Middle frontal gyrus (tissue), 1 donor: ENCODE measurements around the gene OR1L8.
"Not testable (repeated sequence)": the region's sequence is repeated elsewhere in the genome, so short reads cannot be mapped to it uniquely, and the experiment has no call there.

Source experiments
- DNase-seq: peaks from one replicate; pipeline ENCODE4 v3.0.0-alpha.2; 2015; ENCODE audit warnings: low spot score; ENCODE audit errors: extremely low spot score

The OR1L8 gene, protein sequence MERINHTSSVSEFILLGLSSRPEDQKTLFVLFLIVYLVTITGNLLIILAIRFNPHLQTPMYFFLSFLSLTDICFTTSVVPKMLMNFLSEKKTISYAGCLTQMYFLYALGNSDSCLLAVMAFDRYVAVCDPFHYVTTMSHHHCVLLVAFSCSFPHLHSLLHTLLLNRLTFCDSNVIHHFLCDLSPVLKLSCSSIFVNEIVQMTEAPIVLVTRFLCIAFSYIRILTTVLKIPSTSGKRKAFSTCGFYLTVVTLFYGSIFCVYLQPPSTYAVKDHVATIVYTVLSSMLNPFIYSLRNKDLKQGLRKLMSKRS

GRCh38 chr9:122583284-122583683, at the start of gene OR1L8:
OR1L8 (minus strand) TSS chr9:122583384; CDS start chr9:122568477, 14,907 bp downstream.
- DNase-seq: not testable (repeated sequence)

- no peak for DNase-seq
These were observed 36.8 kb upstream of the OR1L8 start for GRCh38 chr9:122619996-122620395.

- no peak for DNase-seq
These were observed 31.2 kb upstream of the OR1L8 start, which contains the start of gene OR1Q1 for GRCh38 chr9:122614362-122614761. OR1Q1 (plus strand) TSS chr9:122614738; CDS start chr9:122614738, 0 bp downstream.

- no peak for DNase-seq
These were observed 26.6 kb upstream of the OR1L8 start for GRCh38 chr9:122609804-122610203.

DNA sequence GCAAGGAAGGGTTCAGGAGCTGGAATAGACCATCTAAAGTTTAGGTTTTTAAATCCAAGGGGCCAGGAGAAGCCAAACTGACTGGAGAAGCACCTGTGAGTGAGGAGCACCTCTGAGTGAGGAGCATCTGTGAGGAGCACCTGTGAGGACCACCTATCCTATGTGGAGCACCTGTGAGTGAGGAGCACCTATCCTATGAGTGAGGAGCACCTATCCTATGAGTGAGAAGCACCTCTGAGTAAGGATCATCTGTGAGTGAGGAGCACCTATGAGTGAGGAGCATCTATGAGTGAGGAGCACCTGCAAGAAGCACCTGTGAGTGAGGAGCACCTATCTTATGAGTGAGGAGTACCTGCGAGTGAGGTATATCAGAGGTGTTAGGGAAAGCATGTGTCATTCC, 23.4 kb upstream of the OR1L8 start:
- no peak for DNase-seq

- DNase-seq: no peak
These were observed 22.5 kb upstream of the OR1L8 start for GRCh38 chr9:122605691-122606090.

DNA sequence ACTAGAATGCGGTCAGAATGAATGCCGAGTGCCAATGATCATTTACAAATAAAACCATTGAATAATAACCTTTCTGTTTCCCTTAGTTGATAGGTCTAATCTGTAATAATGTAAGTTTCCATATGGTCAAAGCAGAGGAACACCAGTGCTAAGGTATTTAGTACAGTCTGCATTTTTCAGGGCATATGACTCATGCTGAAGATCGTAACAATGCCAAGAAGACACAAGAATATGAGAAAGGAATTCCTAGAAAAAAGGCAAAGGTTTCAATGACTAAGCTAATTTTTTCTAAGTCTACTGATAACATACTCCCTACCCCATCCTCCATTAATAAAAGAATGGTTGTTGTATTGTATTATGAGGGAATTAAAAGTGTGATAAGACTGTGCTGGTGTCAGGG, 2.8 kb downstream of the OR1L8 start:
- DNase-seq: no peak

DNA sequence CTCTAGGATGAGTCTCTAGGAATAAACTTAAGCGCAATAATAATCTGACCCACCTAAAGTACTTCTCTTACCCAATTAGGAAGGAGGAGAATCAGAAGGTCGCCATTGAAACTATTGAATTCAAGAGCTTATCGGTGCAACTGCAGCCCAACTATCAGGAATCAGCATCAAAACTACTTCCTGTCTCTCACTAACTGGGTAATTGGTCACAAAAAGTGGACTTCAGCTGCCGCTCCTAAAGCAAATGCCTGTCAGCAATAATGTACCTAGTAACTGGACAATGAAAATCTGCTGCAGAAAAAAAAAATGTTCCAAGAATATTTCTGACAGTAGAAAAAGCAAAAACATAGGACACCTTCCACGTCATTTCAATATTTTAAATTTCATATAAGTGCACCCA, 3.3 kb downstream of the OR1L8 start:
- DNase-seq: no peak

DNA sequence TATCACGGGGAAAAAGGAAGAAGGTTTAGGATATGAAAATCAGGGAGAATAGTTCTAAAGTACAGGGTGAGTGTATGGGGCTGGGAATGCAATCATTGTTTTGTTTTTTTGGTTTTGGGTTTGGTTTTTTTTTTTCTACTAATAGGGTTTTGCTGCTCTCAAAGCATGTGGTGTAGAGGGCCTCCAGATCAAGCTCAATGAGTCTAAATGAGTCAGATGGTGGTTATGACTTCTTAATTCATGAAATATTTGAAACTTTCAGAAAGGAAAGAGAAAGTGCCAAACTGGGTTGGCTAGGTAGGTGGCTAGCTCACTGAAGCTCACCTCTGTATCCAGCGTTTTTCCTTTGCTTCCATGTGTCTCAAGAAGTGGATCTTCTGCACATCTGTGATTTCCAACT, 10.7 kb downstream of the OR1L8 start:
- DNase-seq: no peak

DNA sequence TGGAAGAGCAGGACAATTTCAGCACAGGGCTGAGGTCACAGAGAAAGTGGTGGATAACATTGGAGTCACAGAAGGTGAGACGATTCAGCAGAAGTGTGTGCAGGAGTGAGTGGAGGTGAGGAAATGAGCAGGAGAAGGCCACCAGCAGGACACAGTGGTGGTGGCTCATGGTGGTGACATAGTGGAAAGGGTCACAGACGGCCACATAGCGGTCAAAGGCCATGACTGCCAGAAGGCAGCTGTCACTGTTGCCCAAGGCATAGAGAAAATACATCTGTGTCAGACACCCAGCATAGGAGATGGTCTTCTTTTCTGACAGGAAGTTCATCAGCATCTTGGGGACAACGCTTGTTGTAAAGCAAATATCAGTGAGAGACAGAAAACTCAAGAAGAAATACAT, 15.3 kb downstream of the OR1L8 start:
- no peak for DNase-seq

DNA sequence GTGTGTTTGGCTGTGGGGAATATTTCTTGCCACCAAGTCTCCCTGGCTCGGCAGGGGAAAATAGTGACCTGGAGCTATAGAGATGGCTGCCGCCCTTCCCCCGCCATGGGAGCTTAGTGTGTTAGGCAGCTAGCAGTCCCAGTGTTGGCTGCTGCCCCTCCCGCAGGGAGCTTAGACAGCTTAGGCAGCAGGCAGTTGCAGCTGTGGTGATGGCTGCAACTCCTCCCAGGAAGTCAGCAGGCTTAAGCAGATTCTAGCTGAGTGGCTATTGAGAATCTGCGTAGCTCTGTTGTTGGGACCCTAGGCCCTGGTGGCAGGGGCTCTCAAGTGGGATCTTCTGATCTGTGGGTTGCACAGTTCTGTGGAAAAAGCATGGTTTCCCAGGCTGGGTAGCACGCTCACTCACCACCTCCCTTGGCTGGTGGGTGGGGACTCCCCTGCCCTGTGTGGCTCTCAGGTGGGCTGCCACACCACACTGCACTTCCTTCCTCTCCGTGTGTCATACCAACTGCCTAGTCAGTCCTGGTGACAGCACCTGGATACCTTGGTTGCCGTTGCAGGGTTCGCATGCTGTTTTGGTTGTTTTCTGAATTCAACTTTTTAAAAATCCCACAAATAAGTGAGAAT, 20.9 kb downstream of the OR1L8 start:
- DNase-seq: no peak

- DNase-seq: no peak
These were observed 21.7 kb downstream of the OR1L8 start for GRCh38 chr9:122561446-122561845.

DNA sequence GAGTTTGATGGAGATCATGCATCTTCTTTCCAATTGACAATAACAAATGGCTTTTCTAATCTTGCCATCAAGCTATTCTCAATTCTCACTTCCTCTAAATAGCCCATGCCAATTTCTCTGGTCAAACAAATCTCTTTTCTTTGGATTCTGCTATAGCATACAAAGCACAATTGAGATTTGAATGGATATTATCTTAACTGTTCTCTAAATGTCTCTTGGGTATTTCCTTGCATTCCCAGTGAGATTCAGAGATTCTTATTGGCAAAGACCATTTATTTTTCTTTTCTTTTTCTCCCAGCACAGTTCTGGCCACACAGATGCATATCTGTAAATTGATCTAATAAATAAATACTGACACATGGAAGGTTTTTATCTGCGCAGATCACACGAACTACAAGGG, 30.4 kb downstream of the OR1L8 start, which contains the start of gene OR1N2:
Gene OR1N2, plus strand, starts transcription at position 301 of the 400 bp plus-strand sequence. CDS start 100 bp downstream, outside the sequence.
- DNase-seq: no peak

- no peak for DNase-seq
These were observed 31.8 kb downstream of the OR1L8 start for GRCh38 chr9:122551371-122551770.

- DNase-seq: no peak
These were observed 37.0 kb downstream of the OR1L8 start for GRCh38 chr9:122546196-122546595.

DNA sequence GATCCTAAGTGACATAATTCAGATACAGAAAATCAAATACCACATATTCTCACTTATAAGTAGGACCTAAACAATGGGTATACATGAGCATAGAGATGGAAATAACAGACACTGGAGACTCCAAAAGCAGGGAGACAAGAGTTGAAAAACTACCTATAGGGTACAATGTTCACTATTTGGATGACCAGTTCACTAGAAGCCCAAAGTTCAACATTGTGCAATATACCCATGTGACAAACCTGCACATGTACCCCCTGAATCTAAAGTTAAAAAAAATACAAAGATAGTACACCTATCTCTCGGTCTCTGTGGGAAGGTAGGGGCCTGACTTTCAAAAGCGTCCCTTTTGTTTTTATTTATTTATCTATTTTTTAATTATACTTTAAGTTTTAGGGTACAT, 44.4 kb downstream of the OR1L8 start:
- DNase-seq: no peak

- DNase-seq: not testable (repeated sequence)
These were observed 46.1 kb downstream of the OR1L8 start for GRCh38 chr9:122537066-122537465.

DNA sequence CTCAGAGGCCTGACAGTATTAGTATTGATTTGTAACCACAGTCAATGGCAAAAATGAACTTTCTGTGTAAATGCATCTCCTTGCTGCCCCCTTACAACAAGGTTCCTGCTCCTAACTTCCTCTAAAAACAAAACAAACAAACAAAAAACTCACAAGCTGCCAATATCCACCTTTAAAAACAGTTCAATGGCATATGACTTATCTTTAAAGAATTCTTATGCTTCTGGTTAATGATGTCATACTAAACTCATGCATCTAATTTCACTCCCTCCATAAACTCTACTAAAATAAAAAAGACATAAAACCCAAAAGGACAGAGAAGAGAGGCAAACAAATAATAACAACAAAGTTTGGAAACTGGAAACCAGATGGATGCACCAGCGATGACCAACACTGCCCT, 47.0 kb downstream of the OR1L8 start:
- DNase-seq: no peak

- not testable (repeated sequence) for DNase-seq
These were observed 52.0 kb downstream of the OR1L8 start for GRCh38 chr9:122531157-122531556.

DNA sequence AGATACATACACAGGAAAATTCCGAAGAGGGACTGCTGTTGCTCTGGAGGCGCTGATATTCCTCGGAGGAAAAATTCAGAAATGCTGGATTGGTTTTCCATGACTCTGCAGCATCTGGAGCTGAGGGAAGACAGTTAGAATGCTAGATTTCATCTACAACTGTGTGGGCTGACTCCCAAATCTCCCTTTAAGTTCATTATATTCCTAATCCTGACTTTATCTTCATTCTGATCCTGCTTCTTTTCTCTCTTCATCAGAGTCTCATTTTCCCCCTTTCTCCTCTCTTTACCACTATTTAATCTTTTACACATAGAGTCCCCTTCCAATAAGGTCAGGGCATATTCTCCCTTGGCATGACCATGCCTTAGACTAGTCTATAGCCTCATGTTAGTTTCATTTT, 56.0 kb downstream of the OR1L8 start, which contains the start of gene OR1N1:
Gene OR1N1, minus strand, starts transcription at position 101 of the 400 bp plus-strand sequence. Its CDS starts 0 bp downstream, at position 101.
- DNase-seq: no peak

DNA sequence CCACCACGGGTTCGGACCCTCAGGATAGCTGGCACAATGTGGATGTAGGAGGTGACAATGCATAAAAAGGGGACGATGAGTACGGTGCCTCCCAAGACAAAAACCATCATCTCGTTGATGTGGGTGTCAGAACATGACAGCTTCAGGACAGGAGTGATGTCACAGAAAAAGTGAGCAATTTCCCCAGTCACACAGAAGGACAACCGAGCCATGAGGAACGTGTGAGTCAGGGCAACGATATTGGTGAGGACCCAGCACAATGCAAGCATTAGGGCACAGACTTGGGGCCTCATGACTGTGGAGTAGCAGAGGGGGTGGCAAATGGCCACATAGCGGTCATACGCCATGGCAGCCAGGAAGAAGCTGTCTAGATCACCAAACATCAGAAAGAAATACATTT, 56.6 kb downstream of the OR1L8 start:
- no peak for DNase-seq

- no peak for DNase-seq
These were observed 63.8 kb downstream of the OR1L8 start for GRCh38 chr9:122519376-122519775.

GRCh38 chr9:122518841-122519240, 64.3 kb downstream of the OR1L8 start, which contains the start of gene OR1J4:
OR1J4 (plus strand) TSS chr9:122519141; CDS start chr9:122519141, 0 bp downstream.
- DNase-seq: no peak
